ENCODE measurements around the gene LRRFIP2.

Gene LRRFIP2

DNA sequence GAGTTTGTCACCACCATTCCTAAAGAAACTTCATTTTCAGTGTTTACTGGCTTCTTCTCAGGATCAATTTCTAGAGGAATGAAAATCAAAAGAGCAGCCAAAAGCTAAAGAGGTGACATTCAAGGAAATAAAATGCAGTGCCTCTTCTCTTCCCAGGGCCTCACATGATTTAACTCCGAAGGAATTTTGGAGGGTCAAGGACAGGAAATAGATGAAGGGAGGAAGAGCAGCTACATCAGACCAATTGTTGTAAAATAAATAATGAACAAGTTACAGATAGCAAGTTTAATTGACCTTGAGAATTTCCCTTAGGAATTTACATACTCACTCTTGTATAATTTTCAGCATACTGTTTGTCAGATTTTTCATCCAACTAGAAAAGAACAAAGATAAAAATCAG, 78.1 kb downstream of the LRRFIP2 start:
- H3K4me1 ChIP-seq (ENCODE audit: low read length): no peaks in the 10 kb centered on the region
- DNase-seq: no peak
- no peak overlapping the region for H2AFZ ChIP-seq (ENCODE audit: low read length)
- H3K4me3 ChIP-seq (ENCODE audit: low read length): no peak overlapping the region
- TF ChIP-seq EZH2phosphoT487 (IDR thresholded peaks at IDR 0.05; ENCODE audit: low read length): no peak
- TF ChIP-seq, protein P1, sequence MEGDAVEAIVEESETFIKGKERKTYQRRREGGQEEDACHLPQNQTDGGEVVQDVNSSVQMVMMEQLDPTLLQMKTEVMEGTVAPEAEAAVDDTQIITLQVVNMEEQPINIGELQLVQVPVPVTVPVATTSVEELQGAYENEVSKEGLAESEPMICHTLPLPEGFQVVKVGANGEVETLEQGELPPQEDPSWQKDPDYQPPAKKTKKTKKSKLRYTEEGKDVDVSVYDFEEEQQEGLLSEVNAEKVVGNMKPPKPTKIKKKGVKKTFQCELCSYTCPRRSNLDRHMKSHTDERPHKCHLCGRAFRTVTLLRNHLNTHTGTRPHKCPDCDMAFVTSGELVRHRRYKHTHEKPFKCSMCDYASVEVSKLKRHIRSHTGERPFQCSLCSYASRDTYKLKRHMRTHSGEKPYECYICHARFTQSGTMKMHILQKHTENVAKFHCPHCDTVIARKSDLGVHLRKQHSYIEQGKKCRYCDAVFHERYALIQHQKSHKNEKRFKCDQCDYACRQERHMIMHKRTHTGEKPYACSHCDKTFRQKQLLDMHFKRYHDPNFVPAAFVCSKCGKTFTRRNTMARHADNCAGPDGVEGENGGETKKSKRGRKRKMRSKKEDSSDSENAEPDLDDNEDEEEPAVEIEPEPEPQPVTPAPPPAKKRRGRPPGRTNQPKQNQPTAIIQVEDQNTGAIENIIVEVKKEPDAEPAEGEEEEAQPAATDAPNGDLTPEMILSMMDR (IDR thresholded peaks at IDR 0.05; ENCODE audit: low read length): no peak
- TF ChIP-seq EZH2 (optimal IDR thresholded peaks at IDR 0.05; ENCODE audit: low read depth, low read length): no peak
- no peak overlapping the region for H3K27ac ChIP-seq (ENCODE audit: low read length)
- H4K20me1 ChIP-seq (ENCODE audit: insufficient read depth, low read length): no peaks in the 10 kb centered on the region
- no peaks in the 10 kb centered on the region for H3K9me3 ChIP-seq (replicated peaks; ENCODE audit: insufficient read depth, low read length)
- H3K79me2 ChIP-seq (ENCODE audit: low read length): no peaks in the 10 kb centered on the region
- H3K9ac ChIP-seq (ENCODE audit: low read length): no peak overlapping the region
- H3F3A ChIP-seq (ENCODE audit: insufficient read depth, low read length): no peaks in the 10 kb centered on the region
- H3K9me2 ChIP-seq (replicated peaks; ENCODE audit: insufficient read depth, low read length): no peaks in the 10 kb centered on the region
- H3K27me3 ChIP-seq (replicated peaks; ENCODE audit: insufficient read depth, low read length): no peaks in the 10 kb centered on the region
- H3K4me2 ChIP-seq (ENCODE audit: low read depth, low read length): no peak overlapping the region
- 0 out of 2 replicates have a peak, but pooled peaks cover 3% of the 10 kb centered on the region for H3K36me3 ChIP-seq (replicated peaks; ENCODE audit: insufficient read depth, low read length)

DNA sequence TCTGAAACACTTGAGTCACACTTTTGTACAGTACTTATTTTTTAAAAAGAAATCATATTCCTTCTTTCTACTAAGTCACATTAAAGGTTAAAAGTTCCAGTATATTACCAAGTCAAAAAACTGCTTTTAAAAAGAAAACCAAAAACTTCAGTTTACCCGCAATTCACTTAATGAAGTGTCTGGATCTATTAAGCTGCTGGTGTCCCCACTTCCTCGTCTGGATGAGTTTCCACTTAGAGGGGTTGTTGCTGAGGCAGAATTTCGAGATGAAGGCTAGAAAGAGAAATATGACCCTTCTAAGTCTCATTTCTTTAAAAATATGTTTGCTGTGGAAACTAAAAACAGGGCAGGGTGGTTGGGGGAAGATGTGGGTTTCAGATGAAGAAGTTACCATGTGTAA, 79.7 kb downstream of the LRRFIP2 start:
- no peaks in the 10 kb centered on the region for H4K20me1 ChIP-seq (ENCODE audit: insufficient read depth, low read length)
- H3K4me3 ChIP-seq (ENCODE audit: low read length): no peak overlapping the region
- no peaks in the 10 kb centered on the region for H3K79me2 ChIP-seq (ENCODE audit: low read length)
- H3K27me3 ChIP-seq (replicated peaks; ENCODE audit: insufficient read depth, low read length): no peaks in the 10 kb centered on the region
- no peak overlapping the region for H3K9ac ChIP-seq (ENCODE audit: low read length)
- TF ChIP-seq, protein P1 (IDR thresholded peaks at IDR 0.05; ENCODE audit: low read length): no peak
- TF ChIP-seq EZH2 (optimal IDR thresholded peaks at IDR 0.05; ENCODE audit: low read depth, low read length) (no peak), EZH2phosphoT487 (IDR thresholded peaks at IDR 0.05; ENCODE audit: low read length) (no peak)
- no peak overlapping the region for H3K27ac ChIP-seq (ENCODE audit: low read length)
- no peak overlapping the region for H3K4me2 ChIP-seq (ENCODE audit: low read depth, low read length)
- H3K9me3 ChIP-seq (replicated peaks; ENCODE audit: insufficient read depth, low read length): no peaks in the 10 kb centered on the region
- 0 out of 2 replicates have a peak, but pooled peaks cover 3% of the 10 kb centered on the region for H3K36me3 ChIP-seq (replicated peaks; ENCODE audit: insufficient read depth, low read length)
- no peak for DNase-seq
- no peak overlapping the region for H2AFZ ChIP-seq (ENCODE audit: low read length)
- H3F3A ChIP-seq (ENCODE audit: insufficient read depth, low read length): no peaks in the 10 kb centered on the region
- H3K9me2 ChIP-seq (replicated peaks; ENCODE audit: insufficient read depth, low read length): no peaks in the 10 kb centered on the region
- no peaks in the 10 kb centered on the region for H3K4me1 ChIP-seq (ENCODE audit: low read length)

DNA sequence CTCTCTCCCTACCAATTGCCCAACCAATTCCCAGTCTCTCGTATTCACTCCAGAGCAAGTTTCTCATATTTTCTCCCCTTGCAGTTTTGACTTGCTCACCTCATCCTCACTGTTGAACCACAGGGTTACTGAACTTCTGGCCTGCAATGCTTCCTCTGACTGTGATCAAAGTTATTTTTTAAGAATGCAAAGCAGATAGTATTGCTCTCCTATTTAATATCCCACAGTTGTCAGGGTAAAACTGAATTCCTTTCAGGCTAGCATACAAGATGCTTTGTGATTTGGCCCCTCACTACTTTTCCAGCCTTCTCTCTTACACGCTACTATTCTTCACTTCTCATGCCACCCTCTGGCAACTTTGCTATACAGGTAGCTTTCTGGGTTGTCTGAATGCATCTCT, 80.9 kb downstream of the LRRFIP2 start:
- Histone ChIP-seq H3K9me2 (replicated peaks; ENCODE audit: insufficient read depth, low read length) (no peaks in the 10 kb centered on the region), H3K4me2 (ENCODE audit: low read depth, low read length) (no peak overlapping the region), H3F3A (ENCODE audit: insufficient read depth, low read length) (no peaks in the 10 kb centered on the region), H3K4me3 (ENCODE audit: low read length) (no peak overlapping the region), H3K4me1 (ENCODE audit: low read length) (no peaks in the 10 kb centered on the region), H3K9ac (ENCODE audit: low read length) (no peak overlapping the region), H3K36me3 (replicated peaks; ENCODE audit: insufficient read depth, low read length) (0 out of 2 replicates have a peak, but pooled peaks cover 3% of the 10 kb centered on the region), H3K27ac (ENCODE audit: low read length) (no peak overlapping the region), H2AFZ (ENCODE audit: low read length) (no peak overlapping the region), H3K9me3 (replicated peaks; ENCODE audit: insufficient read depth, low read length) (no peaks in the 10 kb centered on the region), H3K27me3 (replicated peaks; ENCODE audit: insufficient read depth, low read length) (no peaks in the 10 kb centered on the region), H3K79me2 (ENCODE audit: low read length) (no peaks in the 10 kb centered on the region), H4K20me1 (ENCODE audit: insufficient read depth, low read length) (no peaks in the 10 kb centered on the region)
- no peak for TF ChIP-seq EZH2 (optimal IDR thresholded peaks at IDR 0.05; ENCODE audit: low read depth, low read length)
- TF ChIP-seq EZH2phosphoT487 (IDR thresholded peaks at IDR 0.05; ENCODE audit: low read length): no peak
- TF ChIP-seq, protein P1 (IDR thresholded peaks at IDR 0.05; ENCODE audit: low read length): no peak
- DNase-seq: no peak

Measured in MM.1S (cell line).